NCI-H1417 treated with DMSO at 0.1 percent for 48 hours (cell line): ENCODE data around the gene DNAJC8.

Experiments used
- DNase-seq: peaks from one replicate; lab custom pipeline; 2025; lab: John Stamatoyannopoulos, UW

The DNAJC8 gene

GRCh38 chr1:28199328-28200233, 33.2 kb downstream of the DNAJC8 start:
- no peak for DNase-seq

GRCh38 chr1:28197682-28198415, 35.0 kb downstream of the DNAJC8 start:
- no peak for DNase-seq

GRCh38 chr1:28196330-28196729, 36.5 kb downstream of the DNAJC8 start:
- DNase-seq, result no peak

GRCh38 chr1:28195780-28196179, 37.0 kb downstream of the DNAJC8 start:
- no peak for DNase-seq

- no peak for DNase-seq
Observed at GRCh38 chr1:28194326-28195035, 38.3 kb downstream of the DNAJC8 start.

- no peak for DNase-seq
Observed at GRCh38 chr1:28193701-28194161, 39.1 kb downstream of the DNAJC8 start.

- no peak for DNase-seq
Observed at GRCh38 chr1:28190996-28191645, 41.7 kb downstream of the DNAJC8 start.

- DNase-seq, result no peak
Observed at GRCh38 chr1:28190337-28190979, 42.4 kb downstream of the DNAJC8 start.

GRCh38 chr1:28185071-28185470, 47.8 kb downstream of the DNAJC8 start:
- no peak for DNase-seq

GRCh38 chr1:28180306-28181305, 52.2 kb downstream of the DNAJC8 start:
- DNase-seq, result no peak

GRCh38 chr1:28178690-28179485, 53.9 kb downstream of the DNAJC8 start:
- DNase-seq, result no peak

GRCh38 chr1:28176492-28177470, 56.0 kb downstream of the DNAJC8 start, which contains the start of gene PTAFR:
Gene PTAFR, minus strand, starts transcription at chr1:28176690. Its CDS starts 25,669 bp downstream, at chr1:28151021.
- no peak for DNase-seq

- no peak for DNase-seq
Observed at GRCh38 chr1:28175955-28176485, 56.8 kb downstream of the DNAJC8 start.

- no peak for DNase-seq
Observed at GRCh38 chr1:28173980-28174297, 58.9 kb downstream of the DNAJC8 start.

- no peak for DNase-seq
Observed at GRCh38 chr1:28173151-28173979, 59.5 kb downstream of the DNAJC8 start.

- DNase-seq, result no peak
Observed at GRCh38 chr1:28172713-28173150, 60.1 kb downstream of the DNAJC8 start.

- no peak for DNase-seq
Observed at GRCh38 chr1:28171246-28171645, 61.6 kb downstream of the DNAJC8 start.
